C1 segment of cervical spinal cord (tissue), 14 donors: ENCODE results near the gene KCNS1.

Source experiments
- DNase-seq, 14 donors: peaks; one replicate each; lab custom pipeline; 2025; lab: John Stamatoyannopoulos, UW

KCNS1 gene

DNA sequence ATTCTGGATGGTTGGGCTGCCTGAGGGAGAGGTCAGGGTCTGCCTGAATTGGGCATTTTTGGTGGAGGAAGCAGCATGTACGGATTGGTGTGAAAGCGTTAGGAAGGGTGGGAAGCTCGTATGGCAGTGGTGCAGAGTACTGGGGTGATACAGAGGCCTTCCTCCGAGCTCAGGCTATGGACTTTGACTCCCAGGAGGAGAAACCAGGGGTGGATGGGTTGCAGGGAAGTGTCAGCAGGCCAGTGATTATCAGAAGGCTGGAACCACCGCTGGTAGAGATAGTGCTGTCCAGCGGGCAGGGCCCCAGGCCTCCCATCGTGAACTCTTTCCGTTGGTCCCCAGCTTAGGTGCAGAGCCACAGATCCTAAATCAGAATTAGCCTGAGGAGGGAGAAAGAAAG lies 8.7 kb upstream of the KCNS1 start:
- DNase-seq, result no peak

DNA sequence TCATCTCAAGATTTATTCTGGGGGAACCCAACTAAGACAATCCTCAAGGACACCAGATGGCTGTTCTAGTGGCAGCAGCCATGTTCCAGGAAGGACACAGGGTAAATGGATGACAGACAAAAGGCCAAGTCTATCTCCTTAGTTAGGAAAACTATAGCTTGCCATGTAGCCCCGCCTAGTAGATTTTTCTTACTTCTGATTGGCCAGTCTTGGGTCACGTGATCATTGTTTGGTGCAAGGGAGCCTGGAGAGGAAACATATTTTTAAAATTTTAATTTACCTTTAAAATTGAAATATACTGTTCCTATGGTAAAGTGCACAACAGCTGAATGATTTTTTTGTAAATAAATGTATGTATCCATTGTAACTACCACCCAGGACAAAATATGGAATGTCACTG lies 4.4 kb upstream of the KCNS1 start:
- DNase-seq, result no peak

DNA sequence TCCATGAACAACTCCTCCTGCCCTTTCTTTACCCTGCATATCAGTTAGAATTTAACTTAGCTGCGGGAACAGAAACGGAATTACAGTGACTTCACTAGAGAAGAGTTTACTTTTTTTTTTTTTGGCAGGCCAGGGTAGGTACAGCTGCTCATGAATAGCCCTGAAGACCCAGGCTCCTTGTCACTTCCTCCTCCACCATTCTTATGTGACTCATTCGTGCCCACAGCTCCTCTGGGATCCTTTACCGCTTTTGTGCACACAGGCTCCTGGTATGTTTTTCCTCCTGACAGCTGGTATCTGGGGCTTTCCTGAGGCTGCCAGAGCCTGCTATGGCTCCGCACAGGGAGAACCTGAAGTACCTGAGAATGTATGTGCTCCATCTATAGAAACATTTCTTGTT lies 3.9 kb upstream of the KCNS1 start:
- no peak for DNase-seq

DNA sequence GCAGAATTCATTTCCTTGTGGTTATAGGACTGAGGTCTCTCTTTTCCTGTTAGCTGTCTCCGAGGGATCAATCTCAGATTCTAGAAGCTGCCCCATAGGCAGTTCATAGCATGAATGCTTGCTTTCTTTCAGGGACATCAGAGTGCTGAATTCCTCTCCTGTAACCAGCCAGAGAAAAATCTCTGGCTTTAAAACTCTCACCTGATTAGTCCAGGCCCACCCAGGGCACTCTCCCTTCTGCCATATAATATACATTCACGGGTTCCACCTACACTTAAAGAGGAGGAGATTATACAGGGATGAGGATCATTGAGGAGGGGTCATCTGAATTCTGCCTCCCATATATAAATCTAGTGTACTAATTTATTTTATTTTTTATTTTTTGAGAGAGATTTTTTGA lies 2.1 kb upstream of the KCNS1 start:
- no peak for DNase-seq

DNA sequence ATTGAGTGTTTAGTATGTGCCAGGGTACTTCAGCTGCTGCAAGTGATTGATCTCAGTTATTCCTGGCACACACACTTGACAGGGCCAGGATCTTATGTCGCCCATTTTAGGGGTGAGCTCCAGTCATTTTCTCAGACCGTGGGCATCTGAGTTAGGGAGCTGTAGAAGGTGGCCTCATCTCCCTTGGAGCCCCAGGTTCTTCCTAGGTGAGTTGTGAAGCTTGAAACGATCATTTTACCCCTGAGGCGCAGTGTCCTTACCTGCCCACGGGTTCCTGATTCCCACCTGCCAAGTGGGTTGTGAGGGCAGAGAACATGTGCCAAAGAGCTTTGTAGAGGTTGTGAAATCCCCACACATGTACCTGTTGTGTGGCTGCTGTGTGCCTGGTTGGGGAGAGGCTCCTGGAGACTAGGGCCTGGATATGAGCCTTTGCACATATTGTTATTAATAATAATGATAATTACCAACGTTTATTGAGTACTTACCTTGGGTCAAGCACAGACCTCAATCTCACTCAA lies 465 bp upstream of the KCNS1 start:
- no peak for DNase-seq

DNA sequence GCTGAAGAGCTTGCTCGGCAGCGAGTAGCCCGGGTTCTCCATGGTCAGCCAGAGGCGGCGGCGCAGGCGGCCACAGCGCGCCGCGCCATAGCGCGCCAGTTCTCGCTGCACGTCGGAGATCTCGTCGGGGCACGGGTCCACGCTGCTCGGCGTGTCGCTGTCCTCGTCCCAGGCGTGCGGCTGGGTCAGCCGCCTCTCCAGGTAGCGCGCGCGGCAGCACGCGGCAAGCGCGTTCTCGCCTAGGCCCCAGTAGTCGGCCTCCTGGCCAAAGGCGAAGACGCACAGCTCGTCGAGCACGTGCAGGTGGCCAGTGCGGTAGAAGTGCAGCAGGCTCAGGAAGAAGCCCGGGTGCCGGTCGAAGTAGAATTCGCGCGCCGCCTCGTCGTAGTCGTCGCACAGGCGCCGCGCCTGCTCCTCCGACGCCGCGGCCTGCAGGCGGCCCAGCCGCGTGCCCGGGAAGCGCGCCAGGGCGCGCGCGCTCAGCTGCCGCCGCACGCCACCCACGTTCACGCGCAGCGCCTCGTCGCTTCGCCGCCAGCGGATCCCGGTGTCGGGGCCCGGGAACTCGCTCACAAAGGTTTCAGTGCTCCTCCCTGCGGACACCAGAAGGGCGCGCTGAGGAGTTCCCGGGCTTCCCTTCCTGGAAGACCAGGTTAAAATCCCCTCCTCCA lies 2.7 kb downstream of the KCNS1 start:
- DNase-seq, result no peak

DNA sequence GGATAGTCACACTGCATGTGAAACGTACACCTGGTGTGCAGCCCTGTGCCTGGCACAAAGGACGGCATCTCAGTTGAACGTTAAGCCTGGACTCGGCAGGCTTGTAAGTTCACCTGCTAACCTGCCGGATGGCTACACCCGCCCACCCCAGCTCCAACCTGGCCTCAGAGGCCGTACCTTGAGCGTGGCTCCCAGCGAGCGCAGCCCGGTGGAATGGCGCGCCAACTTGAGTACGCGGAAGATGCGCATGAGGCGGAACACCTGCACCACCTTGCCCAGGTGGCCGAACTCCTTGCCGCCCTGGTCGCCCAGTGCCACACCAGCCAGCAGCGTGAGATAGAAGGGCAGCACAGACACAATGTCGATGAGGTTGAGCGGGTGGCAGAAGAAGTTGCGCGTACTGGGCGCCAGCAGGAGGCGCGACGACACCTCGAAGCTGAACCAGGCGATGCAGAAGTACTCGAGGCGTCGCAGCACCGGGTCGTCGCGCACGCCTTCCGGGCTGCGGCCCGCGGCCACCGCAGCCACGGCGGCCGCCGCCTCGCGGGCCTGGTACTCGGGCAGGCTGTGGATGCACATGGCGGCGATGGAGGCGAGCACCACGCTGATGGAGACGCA lies 3.3 kb downstream of the KCNS1 start:
- no peak for DNase-seq

DNA sequence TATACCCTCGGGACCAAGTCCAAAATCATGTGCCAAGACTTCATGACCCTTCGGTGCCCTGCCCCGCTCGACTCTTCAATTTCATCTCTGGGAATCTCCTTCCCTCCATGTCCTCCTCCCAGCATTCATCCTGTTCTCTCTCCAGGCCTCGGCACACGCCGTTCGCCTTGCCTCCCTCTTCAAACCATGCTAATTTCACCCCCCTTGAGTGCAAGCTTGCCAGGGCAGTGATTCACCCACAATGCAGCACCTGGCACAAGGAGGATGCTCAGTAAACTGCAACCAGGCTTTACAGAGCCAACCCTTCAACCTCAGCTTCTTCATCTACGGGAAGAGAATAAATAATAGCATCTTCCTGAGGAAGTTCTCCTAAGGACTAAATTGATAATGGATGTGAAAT lies 4.1 kb downstream of the KCNS1 start:
- no peak for DNase-seq

DNA sequence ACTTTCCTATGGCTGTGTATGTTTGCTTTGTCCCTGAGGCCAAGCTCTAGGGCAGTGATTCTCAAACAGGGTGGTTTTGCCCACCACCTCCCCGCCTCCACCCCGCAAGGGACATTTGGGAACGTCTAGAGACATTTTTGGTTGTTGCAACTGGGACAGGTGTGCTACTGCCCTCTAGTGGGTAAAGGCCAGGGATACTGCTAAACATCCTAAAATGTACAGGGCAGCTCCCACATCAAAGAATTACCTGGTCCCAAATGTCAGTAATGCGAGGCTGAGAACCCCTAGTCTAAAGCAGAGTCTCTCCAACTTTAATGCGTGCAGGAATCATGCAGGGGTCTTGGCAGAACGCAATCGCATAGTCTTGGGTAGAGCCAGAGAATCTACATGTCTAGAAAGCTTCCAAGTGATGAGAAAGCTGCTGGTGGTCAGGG lies 5.1 kb downstream of the KCNS1 start:
- DNase-seq, result peak in 8 of 14 donors; percentile 16 to 52 (median 34)

DNA sequence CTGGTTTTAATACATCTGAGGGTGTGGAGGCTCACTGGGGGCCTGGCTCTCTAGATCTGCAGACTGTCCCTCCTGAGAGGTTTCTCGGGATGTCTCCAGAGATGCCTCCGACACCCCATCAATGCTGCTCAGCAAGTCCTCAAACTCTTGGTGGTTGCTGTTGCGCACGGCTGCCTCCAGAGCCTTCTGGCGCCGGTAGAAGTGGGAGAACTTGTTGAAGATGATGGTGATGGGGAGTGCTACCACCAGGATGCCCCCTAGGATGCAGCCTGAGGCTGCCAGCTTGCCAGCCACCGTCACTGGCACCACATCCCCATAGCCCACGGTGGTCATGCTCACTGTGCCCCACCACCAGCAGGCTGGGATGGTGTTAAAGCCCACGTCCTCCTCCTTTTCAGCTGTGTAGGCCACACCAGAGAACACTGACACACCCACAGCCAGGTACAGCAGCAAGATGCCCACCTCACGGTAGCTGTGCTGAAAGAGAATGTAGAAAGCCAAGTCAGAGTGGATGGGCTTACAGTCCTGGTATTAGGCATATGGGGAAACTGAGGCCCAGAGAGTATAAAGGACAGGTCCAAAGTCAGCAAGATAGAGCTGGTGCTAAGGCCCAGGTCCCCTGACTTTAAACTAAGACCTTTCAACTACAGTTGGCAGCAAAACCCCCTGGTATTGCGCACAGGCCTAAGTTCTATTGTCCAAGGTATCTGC lies 5.9 kb downstream of the KCNS1 start:
- DNase-seq, result no peak

DNA sequence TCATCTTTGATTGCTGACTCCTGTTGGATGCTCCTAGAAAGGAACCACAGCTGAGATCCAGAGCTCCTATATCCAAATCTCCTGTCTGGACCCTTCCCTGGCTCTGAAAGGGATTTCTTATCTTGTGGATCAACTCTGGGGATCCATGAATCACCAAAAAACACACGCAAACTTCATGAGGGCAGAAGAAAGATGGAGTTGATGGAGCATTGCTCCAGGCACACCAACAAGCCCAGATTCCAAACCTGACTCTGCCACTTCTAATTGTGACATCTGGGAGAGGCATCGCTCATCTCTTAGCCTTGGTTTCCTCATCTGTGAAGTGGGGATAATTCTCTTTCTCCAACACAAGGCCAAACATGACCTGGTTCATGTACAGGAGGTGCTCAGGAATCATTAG lies 6.7 kb downstream of the KCNS1 start:
- no peak for DNase-seq

DNA sequence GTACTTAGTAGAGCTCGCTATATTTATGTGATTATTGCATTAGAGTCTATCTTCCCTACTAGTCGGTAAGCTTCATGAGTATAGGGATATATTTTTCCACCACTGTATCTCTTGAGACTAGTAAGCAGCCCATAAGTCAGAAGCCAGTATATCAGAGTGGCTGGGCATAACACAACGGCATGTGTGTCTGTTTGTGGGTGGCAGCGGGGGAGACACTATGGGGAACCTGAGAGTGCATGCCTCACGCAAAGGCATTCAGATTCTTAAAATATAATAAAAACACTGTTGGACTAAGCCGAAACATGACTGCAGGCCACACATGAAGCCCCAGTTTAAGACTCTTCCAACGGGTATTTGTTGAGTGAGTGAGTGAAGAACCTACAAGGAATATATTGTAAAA lies 8.0 kb downstream of the KCNS1 start:
- no peak for DNase-seq

DNA sequence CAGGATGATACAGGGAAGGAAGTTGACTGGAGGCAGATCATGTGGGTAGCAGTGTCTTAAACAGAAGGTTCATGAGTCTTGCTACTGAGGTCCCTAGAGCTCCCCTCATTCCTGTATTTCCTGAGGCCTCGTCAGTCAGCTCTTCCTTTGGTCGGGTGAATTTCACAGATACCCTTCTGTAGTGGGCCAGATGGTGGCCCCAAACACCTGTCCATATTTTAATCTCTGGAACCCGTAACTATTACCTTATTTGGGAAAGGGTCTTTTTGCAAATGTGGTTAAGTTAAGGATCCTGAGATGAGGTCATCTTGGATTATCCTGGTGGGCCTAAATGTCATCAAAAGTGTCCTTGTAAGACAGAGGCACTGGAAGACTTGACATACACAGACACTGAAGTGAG lies 9.6 kb downstream of the KCNS1 start:
- DNase-seq, result no peak

DNA sequence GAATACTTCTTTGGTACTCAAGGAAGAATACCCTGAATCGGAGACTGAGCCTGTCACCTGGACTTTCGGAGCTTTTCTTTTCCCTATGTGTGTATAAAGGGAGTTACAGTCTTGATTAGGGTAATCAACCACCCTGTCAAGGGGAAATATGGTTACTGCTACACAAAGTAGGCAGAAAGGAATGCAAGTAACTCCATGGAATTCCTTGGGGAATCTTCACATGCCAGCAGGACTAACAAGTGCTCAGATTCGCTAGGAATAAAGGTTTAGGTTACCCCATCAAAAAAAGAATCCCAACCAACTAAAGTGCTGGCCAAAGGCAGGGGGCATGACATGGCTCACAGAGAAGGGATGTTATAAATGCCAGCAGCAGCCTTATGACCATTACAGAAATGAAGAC lies 10.4 kb downstream of the KCNS1 start:
- DNase-seq, result no peak

DNA sequence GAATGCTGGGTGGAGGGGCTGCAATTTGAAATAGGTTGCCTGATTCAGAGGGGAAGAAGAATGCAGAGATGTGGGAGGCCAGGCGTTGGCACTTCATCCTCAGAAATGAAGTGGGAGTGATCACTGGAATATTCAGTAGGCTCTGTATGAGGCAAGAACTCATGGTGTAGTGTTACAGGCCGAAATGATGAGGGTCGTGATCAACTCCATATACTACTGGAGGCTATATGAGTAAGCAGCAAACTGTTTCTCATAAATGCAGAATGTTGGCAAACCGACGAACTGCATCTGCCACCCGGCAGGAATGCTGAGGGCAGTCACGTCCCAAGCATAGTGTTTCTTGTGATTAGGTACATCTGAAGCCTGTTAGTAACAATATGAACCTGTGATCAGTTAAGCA lies 12.7 kb downstream of the KCNS1 start:
- no peak for DNase-seq

DNA sequence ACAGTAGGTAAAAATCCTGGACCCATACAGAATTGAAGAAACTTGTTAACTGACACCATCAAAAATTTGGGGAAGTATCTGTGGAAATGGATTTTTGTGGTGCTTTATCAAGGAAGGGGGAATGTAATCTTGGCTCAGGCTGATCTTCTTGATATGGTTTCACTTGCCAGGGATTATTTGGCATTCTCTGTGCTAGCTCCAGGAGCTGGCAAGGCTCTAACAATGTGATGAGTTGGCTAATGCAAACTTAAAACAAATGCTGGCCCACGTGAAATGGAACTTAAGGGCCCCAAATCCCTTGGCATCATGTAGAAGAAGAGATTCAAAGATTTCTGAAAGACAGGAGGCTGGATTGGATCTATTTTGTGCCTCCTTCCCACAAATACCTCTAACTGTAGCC lies 13.1 kb downstream of the KCNS1 start:
- no peak for DNase-seq

DNA sequence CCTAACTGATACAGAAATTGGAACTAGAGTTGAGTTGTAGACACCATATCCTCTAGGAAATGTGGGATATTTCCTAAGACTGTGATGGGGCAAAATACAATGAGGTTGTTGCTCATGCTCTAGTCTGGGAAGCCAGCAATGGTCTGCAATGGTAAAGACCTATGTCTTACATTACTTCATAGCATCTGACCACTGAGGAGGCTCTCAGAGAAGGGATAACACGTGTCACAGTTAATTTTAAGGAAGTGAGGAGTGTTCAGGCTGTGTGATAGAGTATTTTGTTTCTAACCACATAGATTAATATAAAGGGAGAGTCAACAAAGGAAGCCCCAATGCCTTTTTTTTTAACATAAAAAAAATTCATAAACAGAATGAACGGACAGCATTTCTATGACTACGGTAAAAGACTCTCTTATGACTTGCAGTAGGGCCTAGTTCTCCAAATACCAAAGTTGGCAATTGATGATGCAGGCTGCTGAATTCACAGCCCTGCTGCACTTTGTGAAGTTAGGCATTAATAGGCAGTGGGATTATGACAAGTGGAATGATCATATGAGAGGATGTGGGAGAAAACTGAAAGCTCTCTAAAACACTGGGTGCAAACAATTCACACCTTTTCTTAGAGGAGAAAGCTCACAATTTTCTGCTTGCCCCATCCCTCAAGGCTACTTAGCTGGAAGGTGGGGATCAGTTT lies 13.7 kb downstream of the KCNS1 start:
- DNase-seq, result no peak

DNA sequence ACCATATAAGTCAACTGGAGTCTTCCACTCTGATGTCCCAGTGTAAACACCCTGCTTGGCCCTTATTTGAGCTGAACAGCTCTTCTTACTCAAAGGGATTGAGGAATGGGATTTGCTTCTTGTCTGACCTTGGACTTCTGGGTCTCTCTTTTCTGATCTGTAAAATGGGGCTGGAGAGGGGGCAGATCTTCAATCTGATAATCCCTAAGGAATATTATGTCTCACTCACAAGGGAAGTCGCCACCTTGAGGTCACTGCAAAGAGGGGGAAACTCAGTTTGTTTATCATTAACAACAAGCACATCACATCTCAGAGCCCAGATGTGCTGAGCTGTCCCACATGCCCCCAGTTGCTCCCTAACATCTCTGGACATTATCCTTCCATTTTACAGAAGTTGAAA lies 15.1 kb downstream of the KCNS1 start:
- no peak for DNase-seq

DNA sequence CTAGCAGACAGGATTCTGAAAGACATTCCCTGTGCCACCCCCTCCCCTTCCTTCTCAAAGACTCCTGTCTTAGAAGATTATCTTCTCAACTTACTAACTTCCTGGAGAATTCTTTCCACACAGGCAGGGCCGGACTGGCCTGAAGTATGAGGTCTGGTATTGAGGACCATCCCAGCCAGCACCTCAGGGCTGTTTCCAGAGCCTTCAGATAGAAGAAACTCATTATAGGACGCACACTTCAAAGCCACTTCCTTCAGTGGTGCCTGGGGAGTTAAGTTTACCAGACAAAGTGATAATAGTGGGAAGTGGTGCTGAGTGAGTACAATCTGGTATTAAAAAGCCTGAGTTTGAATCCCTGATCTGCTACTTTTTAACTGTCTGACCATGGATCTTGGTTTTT lies 15.6 kb downstream of the KCNS1 start:
- no peak for DNase-seq

DNA sequence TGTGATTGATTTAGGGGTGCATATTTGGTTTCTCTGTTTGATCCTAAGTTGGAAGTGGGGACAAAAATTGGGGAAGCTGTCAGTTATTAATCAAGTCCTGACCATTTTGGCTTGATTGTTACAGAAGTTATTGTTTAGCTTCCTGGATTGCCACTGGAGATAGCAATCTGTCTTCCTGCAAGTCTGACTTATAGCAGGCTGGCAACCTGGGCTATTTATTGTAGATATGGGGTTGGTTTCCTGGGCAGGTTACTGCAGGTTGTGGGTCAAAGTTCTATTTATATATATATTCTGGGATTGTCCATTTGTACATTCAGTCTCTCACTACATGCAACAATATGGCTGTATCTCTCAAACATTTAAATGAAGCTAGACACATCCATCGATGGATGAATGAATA lies 17.8 kb downstream of the KCNS1 start:
- no peak for DNase-seq

DNA sequence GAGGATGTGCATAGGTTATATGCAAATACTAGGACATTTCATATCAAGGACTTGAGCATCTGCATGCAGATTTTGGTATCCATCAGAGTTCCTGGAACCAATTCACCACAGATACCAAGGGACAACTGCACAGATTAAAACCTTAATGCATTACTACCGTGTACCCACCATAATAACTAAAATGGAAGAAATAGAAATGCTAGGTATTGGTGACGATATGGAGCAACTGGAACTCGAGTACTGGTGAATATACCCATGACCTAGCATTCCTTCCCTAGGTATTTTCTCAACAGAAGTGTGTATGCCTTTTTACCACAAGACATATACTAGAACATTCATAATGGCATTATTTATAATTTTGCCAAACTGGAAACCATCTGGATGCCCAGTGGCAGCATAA lies 18.5 kb downstream of the KCNS1 start:
- no peak for DNase-seq

DNA sequence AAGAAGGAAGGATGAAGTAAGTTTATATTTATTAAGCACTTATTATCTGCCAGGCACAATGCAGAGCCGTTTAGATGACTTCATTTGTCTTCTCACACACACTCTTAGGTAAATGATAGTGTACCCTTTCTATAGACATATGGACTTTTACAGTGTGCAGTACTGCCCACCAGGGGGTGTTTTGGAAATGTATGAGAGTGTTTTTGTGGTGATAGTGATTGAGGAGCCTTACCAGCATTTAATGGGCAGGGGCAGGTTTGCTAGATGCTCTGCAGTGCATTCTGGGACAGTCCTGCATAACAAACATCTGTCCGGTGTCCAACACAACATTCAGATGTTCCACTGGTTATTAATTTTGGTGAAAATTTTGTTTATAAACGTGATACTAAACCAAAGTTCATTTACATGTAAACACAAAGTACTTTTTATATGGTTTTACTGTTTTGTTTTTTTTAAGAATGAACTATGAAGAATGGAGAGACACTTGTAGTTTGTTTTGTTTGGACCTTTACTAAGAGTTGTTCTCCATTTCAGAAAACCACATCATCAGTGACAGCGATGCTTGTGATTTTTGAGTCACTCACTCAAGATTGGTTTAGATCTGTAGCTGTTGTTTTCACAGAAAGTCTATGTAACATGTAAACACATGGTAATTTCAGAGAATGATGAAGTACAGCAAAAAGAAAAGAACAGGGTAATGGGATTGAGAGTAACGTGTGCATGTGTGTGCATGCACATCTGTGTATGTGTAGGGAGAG lies 19.9 kb downstream of the KCNS1 start:
- DNase-seq, result no peak
